IMR-90 (cell line): ENCODE data around the gene PCDHGA3.
"Not testable (repeated sequence)": the region's sequence is repeated elsewhere in the genome, so short reads cannot be mapped to it uniquely, and the experiment has no call there.

Experiments
- CTCF ChIP-seq: conservative IDR thresholded peaks from 2 replicates; pipeline ENCODE4 v1.5.1; 2012; ENCODE audit warnings: mild to moderate bottlenecking, low read depth, low read length, improper control_type of control experiment
- MXI1 ChIP-seq: IDR thresholded peaks from 2 replicates; pipeline ENCODE4 v1.6.1; 2012; ENCODE audit warnings: low read depth, mild to moderate bottlenecking, low read length, moderate library complexity, borderline replicate concordance
- POLR2A ChIP-seq: IDR thresholded peaks from 2 replicates; pipeline ENCODE4 v1.6.1; 2012; ENCODE audit warnings: mild to moderate bottlenecking, low read depth, low read length
- SMC3 ChIP-seq: fragments of 150-350 bp; IDR thresholded peaks from 2 replicates; pipeline ENCODE4 v1.6.1; 2016; ENCODE audit warnings: low read depth, mild to moderate bottlenecking, antibody characterized with exemption, low read length, moderate library complexity

- not testable (repeated sequence) for TF ChIP-seq CTCF, SMC3, POLR2A, MXI1
These were observed 2.8 kb upstream of the PCDHGA3 start for GRCh38 chr5:141340781-141341354.
